CD4-positive, alpha-beta T cell (primary cell): Measurements from ENCODE around the gene FLCN. TPM values are rescaled to one million over a fixed set of nuclear protein-coding genes. Genes with fewer than 3 reads are reported as not detected.
A peak's percentile ranks its signal among the peaks of the same experiment; 100 is the strongest.

Experiments used
- ATAC-seq: fragments of 200-7000 bp; cut with Tn5 transposase; one replicate; pipeline ENCODE4 v1.10.0; 2022; ENCODE audit warnings: mild to moderate bottlenecking; ENCODE audit not compliant: poor library complexity
- CTCF ChIA-PET: fragments of 350-600 bp; sonication (Branson Sonifier 250); formaldehyde crosslinking; loops from one replicate; lab custom pipeline; 2021; ENCODE audit warnings: antibody characterized with exemption, inconsistent platforms; lab: Charles Lee
- POLR2A ChIA-PET: fragments of 350-600 bp; sonication (Branson Sonifier 250); formaldehyde crosslinking; loops from one replicate; lab custom pipeline; 2021; ENCODE audit warnings: antibody characterized with exemption, inconsistent platforms; lab: Charles Lee
- DNase-seq, 14 experiments: peaks; one replicate each; pipeline ENCODE4 v3.0.0-alpha.2; 2013 to 2020; ENCODE audit warnings: mixed read lengths in 2 of 14
- H3K27ac ChIP-seq, 2 donors: one replicate each; pipeline versions ENCODE4 v1.5.1 to v1.7.0; 2013; ENCODE audit warnings: low read length in 2 of 2, low read depth in 1 of 2, mild to moderate bottlenecking in 1 of 2
- H3K27me3 ChIP-seq, 2 experiments: 1 replicate in 1 of 2; 2 replicates in 1 of 2; pipeline versions ENCODE4 v1.6.1 to v1.7.0; 2013; ENCODE audit warnings: low read length in 2 of 2, control low read depth in 1 of 2, mild to moderate bottlenecking in 1 of 2, moderate library complexity in 1 of 2; ENCODE audit not compliant: insufficient read depth in 2 of 2, control insufficient read depth in 1 of 2
- H3K36me3 ChIP-seq: one replicate; pipeline ENCODE4 v1.6.1; 2013; ENCODE audit warnings: low read length, control low read depth; ENCODE audit not compliant: insufficient read depth
- H3K4me1 ChIP-seq: one replicate; pipeline ENCODE4 v1.6.1; 2013; ENCODE audit warnings: low read length, control low read depth; ENCODE audit not compliant: insufficient read depth
- H3K4me3 ChIP-seq: one replicate; pipeline ENCODE4 v1.5.1; 2013; ENCODE audit warnings: mild to moderate bottlenecking, low read length, moderate library complexity
- H3K9me3 ChIP-seq, 2 experiments: 1 replicate in 1 of 2; 2 replicates in 1 of 2; pipeline versions ENCODE4 v1.6.1 to v1.7.0; 2013; ENCODE audit warnings: low read length in 2 of 2, mild to moderate bottlenecking in 2 of 2, control low read depth in 1 of 2, moderate library complexity in 1 of 2; ENCODE audit not compliant: control insufficient read depth in 1 of 2, insufficient read depth in 1 of 2
- H3K27ac Mint-ChIP-seq: one replicate; pipeline ENCODE4 v1.8.0; 2020; ENCODE audit warnings: mixed read lengths
- H3K27me3 Mint-ChIP-seq: one replicate; pipeline ENCODE4 v1.8.0; 2021; ENCODE audit warnings: mixed read lengths
- H3K36me3 Mint-ChIP-seq: one replicate; pipeline ENCODE4 v1.8.0; 2021; ENCODE audit warnings: low read depth, mixed read lengths
- H3K4me1 Mint-ChIP-seq: one replicate; pipeline ENCODE4 v1.8.0; 2021; ENCODE audit warnings: low read depth, mixed read lengths
- H3K4me3 Mint-ChIP-seq: one replicate; pipeline ENCODE4 v1.8.0; 2020; ENCODE audit warnings: mild to moderate bottlenecking, mixed read lengths
- H3K9me3 Mint-ChIP-seq: one replicate; pipeline ENCODE4 v1.8.0; 2020; ENCODE audit warnings: mixed read lengths
- intact Hi-C, 2 experiments: fragments of 100-400 bp; cut with DNase I in 1 of 2; cut with micrococcal nuclease in 1 of 2; formaldehyde crosslinking; loops; one replicate each; pipeline versions ENCODE4 v1.15.1 to v1.9.0; 2023 to 2025; cut with DNase I, micrococcal nuclease
- total RNA-seq, 174 experiments: library from RNA in 2 of 174; stranded (reverse) in 2 of 174; gene quantifications; one replicate each; pipeline ENCODE4 v1.2.3 and lab custom pipeline; 2021 to 2026
- TF ChIP-seq, protein P1 (sequence below): fragments of 200-600 bp; IDR thresholded peaks from one replicate; pipeline ENCODE4 v1.8.0; 2022; ENCODE audit warnings: antibody characterized with exemption, mild to moderate bottlenecking

FLCN gene
- total RNA-seq, 2 experiments from 2014 or later = 12.1 to 15.9 TPM

DNA sequence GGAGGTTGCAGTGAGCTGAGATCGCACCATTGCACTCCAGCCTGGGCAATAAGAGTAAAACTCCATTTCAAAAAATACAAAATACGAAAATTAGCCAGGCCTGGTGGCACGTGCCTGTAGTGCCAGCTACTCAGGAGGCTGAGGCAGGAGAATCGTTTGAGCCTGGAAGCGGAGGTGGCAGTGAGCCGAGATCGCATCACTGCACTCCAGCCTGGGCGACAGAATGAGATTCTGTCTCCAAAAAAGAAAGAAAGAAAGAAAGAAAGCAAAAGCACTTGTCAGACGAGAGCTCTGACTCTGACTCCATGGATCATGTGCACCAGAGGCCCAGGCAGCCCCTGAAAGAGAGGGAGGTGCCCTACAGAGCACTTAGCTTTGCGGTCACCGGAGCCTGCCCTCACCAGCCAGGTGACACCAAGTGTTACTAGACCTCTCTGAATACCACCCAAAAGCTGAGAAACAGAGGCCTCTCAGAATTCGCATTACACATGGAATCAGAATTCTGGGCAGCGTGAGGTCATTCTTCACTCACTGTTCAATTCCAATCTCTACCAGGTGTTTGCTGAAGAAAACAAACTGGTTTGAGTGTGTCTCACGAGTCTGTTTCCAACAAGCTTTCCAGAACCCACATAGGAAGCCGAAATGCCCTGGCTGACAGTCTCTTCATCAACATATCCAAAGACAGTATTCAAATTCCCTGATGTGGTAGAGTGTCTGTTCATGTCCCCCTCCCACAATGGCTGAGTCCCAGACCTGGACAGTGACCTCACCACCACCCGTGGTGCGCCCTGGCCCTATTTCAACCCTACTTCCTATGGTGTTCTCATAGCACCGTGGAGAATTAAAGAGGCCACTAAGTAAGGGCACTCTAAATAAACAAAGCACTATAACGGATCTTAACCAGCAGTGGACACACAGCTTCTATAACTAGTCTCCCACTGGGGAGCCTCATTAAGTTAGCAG lies 1.5 kb downstream of the FLCN start:
- intact Hi-C loops = loop anchor here (2.0 to 5.0 kb wide), 5 partner anchors 45 to 193 kb away; partner anchors contain the start of genes COPS3 (in 1 of the 2), MPRIP (in 1 of the 2) and NT5M (in 1 of the 2)
- Histone ChIP-seq H3K27ac (no peak overlapping the region), H3K27me3 (no peaks in the 10 kb centered on the region), H3K4me1 (peaks cover 26% of the 10 kb centered on the region), H3K4me3 (peak overlapping the region; percentile 99), H3K9me3 (no peaks in the 10 kb centered on the region), H3K36me3 (peaks cover 22% of the 10 kb centered on the region)
- CTCF ChIA-PET = no interaction called here
- no peak for ATAC-seq
- POLR2A ChIA-PET = interaction anchor here (1.2 to 2.5 kb wide), 4 partner anchors 20 to 60 kb away, joined by 3 to 14 read pairs (median 6); partner anchors contain the start of gene COPS3
- H3K4me3 Mint-ChIP-seq = peak overlapping the region; percentile 96
- no peaks in the 10 kb centered on the region for H3K9me3 Mint-ChIP-seq
- peak overlapping the region; percentile 98 for H3K27ac Mint-ChIP-seq
- H3K27me3 Mint-ChIP-seq = no peaks in the 10 kb centered on the region
- peaks cover 41% of the 10 kb centered on the region for H3K36me3 Mint-ChIP-seq
- TF ChIP-seq, protein P1, sequence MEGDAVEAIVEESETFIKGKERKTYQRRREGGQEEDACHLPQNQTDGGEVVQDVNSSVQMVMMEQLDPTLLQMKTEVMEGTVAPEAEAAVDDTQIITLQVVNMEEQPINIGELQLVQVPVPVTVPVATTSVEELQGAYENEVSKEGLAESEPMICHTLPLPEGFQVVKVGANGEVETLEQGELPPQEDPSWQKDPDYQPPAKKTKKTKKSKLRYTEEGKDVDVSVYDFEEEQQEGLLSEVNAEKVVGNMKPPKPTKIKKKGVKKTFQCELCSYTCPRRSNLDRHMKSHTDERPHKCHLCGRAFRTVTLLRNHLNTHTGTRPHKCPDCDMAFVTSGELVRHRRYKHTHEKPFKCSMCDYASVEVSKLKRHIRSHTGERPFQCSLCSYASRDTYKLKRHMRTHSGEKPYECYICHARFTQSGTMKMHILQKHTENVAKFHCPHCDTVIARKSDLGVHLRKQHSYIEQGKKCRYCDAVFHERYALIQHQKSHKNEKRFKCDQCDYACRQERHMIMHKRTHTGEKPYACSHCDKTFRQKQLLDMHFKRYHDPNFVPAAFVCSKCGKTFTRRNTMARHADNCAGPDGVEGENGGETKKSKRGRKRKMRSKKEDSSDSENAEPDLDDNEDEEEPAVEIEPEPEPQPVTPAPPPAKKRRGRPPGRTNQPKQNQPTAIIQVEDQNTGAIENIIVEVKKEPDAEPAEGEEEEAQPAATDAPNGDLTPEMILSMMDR = no peak
- peaks cover 35% of the 10 kb centered on the region for H3K4me1 Mint-ChIP-seq
- DNase-seq = peak in 1 of 14 experiments; percentile 13

DNA sequence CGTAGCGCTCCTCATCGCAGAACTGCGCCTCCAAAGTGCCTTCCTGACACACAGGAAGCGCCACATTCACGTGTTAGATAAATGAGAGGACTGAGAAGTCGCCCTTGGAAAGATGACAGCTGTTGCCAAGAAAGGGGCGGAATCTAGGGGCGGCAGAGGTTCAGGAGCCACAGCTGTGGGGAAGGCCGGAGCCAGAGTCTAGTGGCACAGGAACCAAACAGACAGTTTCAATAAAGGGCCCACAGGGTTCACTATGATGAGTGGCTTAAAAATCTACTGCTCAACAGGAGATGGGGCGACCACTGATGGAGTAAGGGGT lies 4.7 kb downstream of the FLCN start:
- Mint-ChIP-seq H3K36me3 (peaks cover 67% of the 10 kb centered on the region), H3K9me3 (no peaks in the 10 kb centered on the region), H3K27ac (peak overlapping the region; percentile 24), H3K4me1 (peaks cover 27% of the 10 kb centered on the region), H3K4me3 (peak overlapping the region; percentile 20), H3K27me3 (no peaks in the 10 kb centered on the region)
- ATAC-seq (no peak), DNase-seq (no peak)
- no peaks in the 10 kb centered on the region for H3K9me3 ChIP-seq
- peaks cover 17% of the 10 kb centered on the region for H3K4me1 ChIP-seq
- H3K36me3 ChIP-seq = peaks cover 52% of the 10 kb centered on the region
- H3K27me3 ChIP-seq = no peaks in the 10 kb centered on the region
- TF ChIP-seq, protein P1 = no peak
- no peak overlapping the region for H3K27ac ChIP-seq
- ChIA-PET POLR2A (no interaction called here), CTCF (no interaction called here)
- no peak overlapping the region for H3K4me3 ChIP-seq
- intact Hi-C loops = no loop called here

DNA sequence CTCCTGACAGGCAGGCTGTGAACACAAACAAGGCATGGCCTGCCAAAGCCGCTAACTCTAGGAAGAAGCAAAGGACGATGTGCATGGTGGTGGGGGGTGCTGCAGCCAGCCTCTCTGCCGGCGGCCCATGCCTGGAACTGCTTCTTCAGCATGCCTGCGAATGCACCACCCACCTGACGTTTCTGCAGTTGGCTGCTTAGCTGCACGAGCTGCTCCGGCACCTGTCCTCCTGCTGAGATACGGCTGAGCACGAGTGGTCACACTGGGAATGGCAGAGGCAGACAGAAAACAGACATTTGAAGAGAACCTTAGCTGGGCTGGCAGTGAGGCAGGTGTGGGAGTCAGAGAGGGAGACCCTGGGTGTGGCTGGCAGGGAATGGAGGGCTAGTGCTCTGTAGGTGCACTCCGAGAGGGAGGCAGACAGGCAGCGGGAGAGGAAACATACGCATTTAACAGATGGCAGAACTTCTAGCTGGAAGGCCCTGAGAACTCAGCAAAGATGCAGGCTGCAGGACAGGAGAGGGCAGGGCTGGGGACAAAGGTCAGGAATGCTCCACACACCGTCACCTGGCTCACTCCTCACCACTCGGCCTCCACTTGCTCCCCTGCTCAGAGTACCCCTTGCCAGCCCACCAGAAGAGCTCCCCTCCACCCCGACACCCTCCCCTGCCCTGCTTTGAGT lies 5.2 kb downstream of the FLCN start:
- Histone ChIP-seq H3K27ac (no peak overlapping the region), H3K36me3 (peaks cover 57% of the 10 kb centered on the region), H3K4me1 (peaks cover 17% of the 10 kb centered on the region), H3K27me3 (no peaks in the 10 kb centered on the region), H3K4me3 (no peak overlapping the region), H3K9me3 (no peaks in the 10 kb centered on the region)
- intact Hi-C loops = no loop called here
- ChIA-PET CTCF (no interaction called here), POLR2A (no interaction called here)
- no peak overlapping the region for H3K27ac Mint-ChIP-seq
- H3K4me3 Mint-ChIP-seq = no peak overlapping the region
- no peaks in the 10 kb centered on the region for H3K27me3 Mint-ChIP-seq
- H3K9me3 Mint-ChIP-seq = no peaks in the 10 kb centered on the region
- DNase-seq = no peak
- TF ChIP-seq, protein P1 = no peak
- peaks cover 24% of the 10 kb centered on the region for H3K4me1 Mint-ChIP-seq
- no peak for ATAC-seq
- H3K36me3 Mint-ChIP-seq = peaks cover 69% of the 10 kb centered on the region
